HG03354 (cell line): ENCODE results near the gene KDM4C.

ENCODE experiments used
- ATAC-seq: cut with Tn5 transposase; IDR thresholded peaks from one replicate; pipeline ENCODE4 v1.9.1; 2021; ENCODE audit warnings: mild to moderate bottlenecking; ENCODE audit not compliant: unreplicated experiment, poor library complexity, severe bottlenecking

The KDM4C gene

GRCh38 chr9:7108936-7109335 lies 351.2 kb downstream of the KDM4C start:
- ATAC-seq: no peak

GRCh38 chr9:7111413-7111812 lies 353.6 kb downstream of the KDM4C start:
- no peak for ATAC-seq

GRCh38 chr9:7115606-7116005 lies 357.8 kb downstream of the KDM4C start:
- no peak for ATAC-seq

GRCh38 chr9:7117676-7118561 lies 360.1 kb downstream of the KDM4C start:
- peak; percentile 81 for ATAC-seq

- ATAC-seq: peak; percentile 37
These were observed 360.9 kb downstream of the KDM4C start for GRCh38 chr9:7118633-7119032.

- ATAC-seq: no peak
These were observed 361.8 kb downstream of the KDM4C start for GRCh38 chr9:7119612-7120011.

GRCh38 chr9:7121055-7121454 lies 363.3 kb downstream of the KDM4C start:
- peak; percentile 45 for ATAC-seq

GRCh38 chr9:7121664-7122063 lies 363.9 kb downstream of the KDM4C start:
- no peak for ATAC-seq

- ATAC-seq: no peak
These were observed 366.0 kb downstream of the KDM4C start for GRCh38 chr9:7123743-7124142.

- ATAC-seq: no peak
These were observed 367.5 kb downstream of the KDM4C start for GRCh38 chr9:7125231-7125630.

GRCh38 chr9:7129391-7129790 lies 371.6 kb downstream of the KDM4C start:
- no peak for ATAC-seq

GRCh38 chr9:7130266-7130820 lies 372.6 kb downstream of the KDM4C start:
- no peak for ATAC-seq

- ATAC-seq: no peak
These were observed 374.8 kb downstream of the KDM4C start for GRCh38 chr9:7132605-7133004.

GRCh38 chr9:7135735-7136134 lies 378.0 kb downstream of the KDM4C start:
- ATAC-seq: no peak

- no peak for ATAC-seq
These were observed 379.3 kb downstream of the KDM4C start for GRCh38 chr9:7137040-7137439.

- ATAC-seq: no peak
These were observed 379.8 kb downstream of the KDM4C start for GRCh38 chr9:7137571-7137970.

- ATAC-seq: no peak
These were observed 382.1 kb downstream of the KDM4C start for GRCh38 chr9:7139886-7140285.

GRCh38 chr9:7140401-7140800 lies 382.6 kb downstream of the KDM4C start:
- ATAC-seq: no peak

- no peak for ATAC-seq
These were observed 385.9 kb downstream of the KDM4C start for GRCh38 chr9:7143645-7144200.

GRCh38 chr9:7144265-7145046 lies 386.7 kb downstream of the KDM4C start:
- ATAC-seq: no peak
